ENCODE results near the gene PITRM1.
"Not testable (repeated sequence)": the region's sequence is repeated elsewhere in the genome, so short reads cannot be mapped to it uniquely, and the experiment has no call there.

The PITRM1 gene

GRCh38 chr10:3171488-3171887 lies 1.1 kb downstream of the PITRM1 start:
- DNase-seq; in situ Hi-C loops (cut with HindIII; ENCODE audit: low pct_ligation_motif_present, low pct_unique_long_range_greater_than_20kb, low sequenced_read_pairs): not testable (repeated sequence)

GRCh38 chr10:3169673-3170072 lies 2.9 kb downstream of the PITRM1 start:
- in situ Hi-C loops (cut with HindIII; ENCODE audit: low pct_ligation_motif_present, low pct_unique_long_range_greater_than_20kb, low sequenced_read_pairs), result no loop called here

GRCh38 chr10:3169271-3169670 lies 3.3 kb downstream of the PITRM1 start:
- in situ Hi-C loops (cut with HindIII; ENCODE audit: low pct_ligation_motif_present, low pct_unique_long_range_greater_than_20kb, low sequenced_read_pairs), result no loop called here
- DNase-seq, result no peak

More at GRCh38 chr10:3169673-3170072, 2.9 kb downstream of the PITRM1 start:
- DNase-seq, result no peak

GRCh38 chr10:3167611-3168330 lies 4.8 kb downstream of the PITRM1 start:
- in situ Hi-C loops (cut with HindIII; ENCODE audit: low pct_ligation_motif_present, low pct_unique_long_range_greater_than_20kb, low sequenced_read_pairs), result no loop called here

GRCh38 chr10:3166496-3167290 lies 5.9 kb downstream of the PITRM1 start:
- no peak for DNase-seq
- in situ Hi-C loops (cut with HindIII; ENCODE audit: low pct_ligation_motif_present, low pct_unique_long_range_greater_than_20kb, low sequenced_read_pairs), result no loop called here

More at GRCh38 chr10:3167611-3168330, 4.8 kb downstream of the PITRM1 start:
- DNase-seq, result no peak

GRCh38 chr10:3165196-3165595 lies 7.4 kb downstream of the PITRM1 start:
- in situ Hi-C loops (cut with HindIII; ENCODE audit: low pct_ligation_motif_present, low pct_unique_long_range_greater_than_20kb, low sequenced_read_pairs), result no loop called here

GRCh38 chr10:3163879-3164278 lies 8.7 kb downstream of the PITRM1 start:
- no peak for DNase-seq
- in situ Hi-C loops (cut with HindIII; ENCODE audit: low pct_ligation_motif_present, low pct_unique_long_range_greater_than_20kb, low sequenced_read_pairs), result no loop called here

More at GRCh38 chr10:3165196-3165595, 7.4 kb downstream of the PITRM1 start:
- DNase-seq, result no peak

- in situ Hi-C loops (cut with HindIII; ENCODE audit: low pct_ligation_motif_present, low pct_unique_long_range_greater_than_20kb, low sequenced_read_pairs), result no loop called here
- DNase-seq, result no peak
Measured at GRCh38 chr10:3162533-3162932, 10.0 kb downstream of the PITRM1 start.

- in situ Hi-C loops (cut with HindIII; ENCODE audit: low pct_ligation_motif_present, low pct_unique_long_range_greater_than_20kb, low sequenced_read_pairs), result no loop called here
- DNase-seq, result no peak
Measured at GRCh38 chr10:3159152-3159551, 13.4 kb downstream of the PITRM1 start.

GRCh38 chr10:3154666-3155065 lies 17.9 kb downstream of the PITRM1 start:
- DNase-seq, result no peak
- in situ Hi-C loops (cut with HindIII; ENCODE audit: low pct_ligation_motif_present, low pct_unique_long_range_greater_than_20kb, low sequenced_read_pairs), result no loop called here

GRCh38 chr10:3152566-3152935 lies 20.0 kb downstream of the PITRM1 start:
- no peak for DNase-seq
- in situ Hi-C loops (cut with HindIII; ENCODE audit: low pct_ligation_motif_present, low pct_unique_long_range_greater_than_20kb, low sequenced_read_pairs), result no loop called here

- in situ Hi-C loops (cut with HindIII; ENCODE audit: low pct_ligation_motif_present, low pct_unique_long_range_greater_than_20kb, low sequenced_read_pairs), result no loop called here
- DNase-seq, result no peak
Measured at GRCh38 chr10:3151889-3152565, 20.6 kb downstream of the PITRM1 start.

- in situ Hi-C loops (cut with HindIII; ENCODE audit: low pct_ligation_motif_present, low pct_unique_long_range_greater_than_20kb, low sequenced_read_pairs), result no loop called here
- no peak for DNase-seq
Measured at GRCh38 chr10:3150961-3151360, 21.6 kb downstream of the PITRM1 start.

- no peak for DNase-seq
- in situ Hi-C loops (cut with HindIII; ENCODE audit: low pct_ligation_motif_present, low pct_unique_long_range_greater_than_20kb, low sequenced_read_pairs), result no loop called here
Measured at GRCh38 chr10:3150366-3150765, 22.2 kb downstream of the PITRM1 start.

- in situ Hi-C loops (cut with HindIII; ENCODE audit: low pct_ligation_motif_present, low pct_unique_long_range_greater_than_20kb, low sequenced_read_pairs), result no loop called here
- DNase-seq, result no peak
Measured at GRCh38 chr10:3149918-3150317, 22.7 kb downstream of the PITRM1 start.

- no peak for DNase-seq
- in situ Hi-C loops (cut with HindIII; ENCODE audit: low pct_ligation_motif_present, low pct_unique_long_range_greater_than_20kb, low sequenced_read_pairs), result no loop called here
Measured at GRCh38 chr10:3148994-3149393, 23.6 kb downstream of the PITRM1 start.

GRCh38 chr10:3148041-3148440 lies 24.5 kb downstream of the PITRM1 start:
- in situ Hi-C loops (cut with HindIII; ENCODE audit: low pct_ligation_motif_present, low pct_unique_long_range_greater_than_20kb, low sequenced_read_pairs), result no loop called here

GRCh38 chr10:3147117-3147820 lies 25.3 kb downstream of the PITRM1 start:
- no peak for DNase-seq
- in situ Hi-C loops (cut with HindIII; ENCODE audit: low pct_ligation_motif_present, low pct_unique_long_range_greater_than_20kb, low sequenced_read_pairs), result no loop called here

More at GRCh38 chr10:3148041-3148440, 24.5 kb downstream of the PITRM1 start:
- no peak for DNase-seq

GRCh38 chr10:3146289-3146688 lies 26.3 kb downstream of the PITRM1 start:
- in situ Hi-C loops (cut with HindIII; ENCODE audit: low pct_ligation_motif_present, low pct_unique_long_range_greater_than_20kb, low sequenced_read_pairs), result no loop called here
- no peak for DNase-seq
